GM18498 (cell line): ENCODE data around the gene BRSK1.

Source experiments
- ATAC-seq: cut with Tn5 transposase; IDR thresholded peaks from one replicate; pipeline ENCODE4 v1.9.1; 2021; ENCODE audit warnings: mild to moderate bottlenecking, moderate library complexity; ENCODE audit not compliant: unreplicated experiment

Gene BRSK1

DNA sequence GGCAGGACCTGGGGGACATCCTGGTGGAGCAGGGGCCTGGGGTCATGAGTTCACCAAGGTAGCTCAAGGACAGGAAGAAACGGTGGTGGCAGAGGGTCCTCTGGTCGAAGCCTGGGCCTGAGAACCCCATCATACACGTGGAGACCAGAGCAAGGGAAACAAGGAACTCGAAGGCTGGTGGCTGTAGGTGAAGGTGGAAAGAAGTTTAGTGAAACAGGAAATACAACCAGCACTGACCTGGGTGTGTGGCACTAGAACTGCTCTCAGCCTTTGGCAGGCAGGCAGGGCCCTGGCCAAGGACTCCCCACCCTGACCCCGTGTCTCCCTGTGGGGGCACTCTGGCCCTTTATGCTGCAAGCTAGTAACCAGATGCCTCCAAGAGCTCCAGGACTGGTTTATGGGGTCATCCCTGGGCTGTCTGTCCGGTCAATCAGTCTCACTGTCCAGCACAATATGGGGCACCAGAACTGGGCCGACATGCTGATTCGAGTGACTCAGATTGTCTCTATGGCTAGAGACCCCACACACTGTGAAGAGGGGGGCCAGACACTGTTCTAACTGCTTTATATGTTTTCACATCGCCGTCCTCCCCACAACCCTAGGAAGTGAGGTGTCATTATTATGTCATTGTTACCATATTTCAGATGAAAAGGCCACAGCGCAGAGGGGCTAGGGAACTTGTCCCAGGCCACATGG is 67.0 kb downstream of the BRSK1 start:
- no peak for ATAC-seq

DNA sequence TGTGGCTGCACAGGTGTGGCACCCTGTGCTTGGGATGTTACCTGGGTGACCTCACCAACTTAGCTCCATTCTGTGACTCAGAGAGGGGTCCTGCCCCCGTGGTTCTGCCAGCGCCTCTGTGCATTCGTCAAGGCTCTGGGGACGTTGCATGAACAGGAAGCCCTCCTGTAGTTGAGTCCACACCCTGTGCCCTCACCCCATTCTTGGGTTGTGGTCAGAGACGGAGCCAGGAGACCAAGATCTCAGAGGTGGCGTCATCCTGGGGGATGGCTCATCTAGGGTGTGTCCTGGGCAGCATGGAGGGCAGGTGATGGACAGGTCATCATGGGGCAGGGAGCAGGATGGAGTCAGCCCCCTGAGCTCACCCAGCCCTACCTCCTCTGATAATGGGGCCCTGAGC is 68.2 kb downstream of the BRSK1 start:
- no peak for ATAC-seq

DNA sequence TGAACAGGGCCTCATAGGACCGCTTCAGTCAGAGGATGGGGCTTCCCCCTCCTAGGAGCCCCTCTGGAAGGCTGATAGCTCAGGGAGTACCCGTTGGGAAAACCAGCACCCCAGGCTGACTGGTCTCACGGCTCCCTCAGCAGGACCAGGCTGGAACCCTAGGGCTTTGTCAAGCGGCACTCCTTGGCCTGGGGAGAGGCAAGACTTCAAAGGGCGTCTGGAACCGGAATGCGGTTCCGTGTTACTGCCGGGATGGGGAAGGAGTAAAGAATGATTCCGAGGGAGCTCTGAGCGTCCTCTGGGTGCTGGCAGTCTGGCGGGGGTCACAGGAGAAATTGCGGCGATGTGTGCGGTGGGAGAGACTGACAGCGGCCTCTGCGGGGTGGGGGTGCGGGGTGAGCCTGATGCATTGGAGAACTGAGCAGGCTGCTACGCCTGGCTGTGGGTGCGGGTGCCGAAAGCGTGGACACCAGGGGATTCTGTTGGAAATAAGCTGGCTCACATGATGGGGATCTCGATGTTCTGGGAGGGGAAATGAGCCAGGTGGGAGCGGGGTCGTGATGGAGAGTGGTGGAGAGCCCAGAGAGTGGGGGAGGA is 68.8 kb downstream of the BRSK1 start:
- ATAC-seq: no peak

DNA sequence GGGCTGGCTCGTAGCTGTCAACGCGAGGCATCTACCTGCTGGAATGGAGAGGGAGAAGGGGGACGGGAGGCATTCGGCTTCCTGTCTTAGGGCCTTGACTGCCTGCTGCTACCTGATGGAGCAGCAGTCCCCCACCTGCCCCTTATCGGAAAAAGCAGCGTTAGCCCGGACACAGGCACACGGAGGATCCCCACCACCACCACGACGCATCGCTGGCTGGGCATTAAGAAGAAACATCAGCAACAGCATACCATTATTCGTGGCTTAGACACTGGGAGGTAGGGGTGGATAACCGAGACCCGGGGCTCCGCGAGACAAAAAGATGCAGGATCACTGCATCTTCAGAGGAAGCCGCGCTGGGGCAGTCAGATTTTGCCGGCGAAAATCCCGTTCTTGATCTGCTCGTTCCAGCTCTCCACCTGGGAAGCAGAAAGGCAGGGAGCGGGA is 69.6 kb downstream of the BRSK1 start:
- ATAC-seq: no peak

DNA sequence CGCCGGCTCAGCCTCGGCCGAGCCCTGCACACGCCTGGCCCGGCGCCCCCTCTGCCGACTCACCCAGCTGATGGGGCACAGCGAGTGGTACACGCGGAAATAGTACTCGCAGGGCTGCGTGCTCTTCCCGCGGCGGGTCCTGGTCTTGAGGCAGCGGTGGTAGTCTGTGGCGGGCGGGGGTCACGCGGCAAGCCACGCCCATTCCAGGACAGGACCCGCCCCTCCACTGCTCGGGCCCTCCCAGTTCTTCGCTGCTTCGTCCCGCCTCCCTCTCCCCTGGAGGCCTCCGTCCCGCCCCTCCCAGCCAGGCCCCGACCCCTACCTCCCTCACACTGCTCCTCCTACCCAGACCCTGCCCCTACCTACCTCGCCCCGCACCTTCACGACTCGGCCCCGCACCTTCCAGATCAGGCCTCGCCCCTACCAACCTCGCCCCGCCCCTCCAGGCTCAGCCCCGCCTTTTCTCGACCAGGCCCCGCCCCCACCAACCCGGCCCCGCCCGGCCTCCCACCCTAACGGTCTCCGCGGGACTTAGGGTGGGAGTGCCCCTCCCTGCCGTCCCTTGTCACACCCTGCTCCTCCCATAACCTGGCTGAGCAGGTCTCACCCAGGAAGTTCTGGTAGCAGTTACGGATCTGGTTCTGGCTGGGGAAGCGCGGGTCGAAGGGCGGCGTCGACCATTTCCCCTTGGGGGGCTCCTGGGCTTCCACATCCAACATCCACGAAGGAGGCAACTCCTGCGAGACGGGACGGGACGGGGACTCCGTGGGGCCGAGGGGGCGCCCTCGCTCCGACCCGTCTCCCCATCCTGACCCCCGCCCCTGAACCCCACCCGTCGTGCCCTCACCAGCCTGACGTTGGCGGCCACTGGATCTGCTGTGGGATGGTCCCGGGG is 70.3 kb downstream of the BRSK1 start:
- ATAC-seq: no peak

DNA sequence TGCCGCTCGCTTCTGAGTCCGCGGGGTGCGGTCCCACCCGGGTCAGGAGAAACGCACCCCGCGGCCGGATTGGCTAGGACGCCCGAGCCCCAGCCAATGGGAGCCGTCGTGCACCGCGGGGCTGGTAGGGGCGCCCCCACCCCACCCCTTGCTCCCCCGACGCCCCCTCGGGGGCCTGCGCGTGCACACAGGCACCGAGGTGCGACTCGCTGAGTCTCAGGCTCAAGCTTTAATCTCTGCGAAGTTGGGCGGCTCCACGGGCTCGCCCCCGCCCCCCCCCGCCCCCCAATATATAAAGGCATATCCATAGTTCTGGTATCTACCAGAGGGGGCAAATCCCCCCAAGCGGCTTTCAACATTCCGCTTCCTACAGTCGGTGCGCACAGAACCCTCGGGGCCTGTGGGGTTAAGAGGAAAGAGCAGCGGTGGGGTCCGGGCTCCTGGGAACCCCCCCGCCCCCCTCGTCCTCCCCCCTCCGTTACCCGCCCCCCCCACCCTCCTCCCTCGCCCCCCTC is 71.0 kb downstream of the BRSK1 start, which contains the start of gene COX6B2:
Gene COX6B2, minus strand, starts transcription at position 22 of the 515 bp plus-strand sequence. CDS start 198 bp downstream, outside the sequence.
- no peak for ATAC-seq

DNA sequence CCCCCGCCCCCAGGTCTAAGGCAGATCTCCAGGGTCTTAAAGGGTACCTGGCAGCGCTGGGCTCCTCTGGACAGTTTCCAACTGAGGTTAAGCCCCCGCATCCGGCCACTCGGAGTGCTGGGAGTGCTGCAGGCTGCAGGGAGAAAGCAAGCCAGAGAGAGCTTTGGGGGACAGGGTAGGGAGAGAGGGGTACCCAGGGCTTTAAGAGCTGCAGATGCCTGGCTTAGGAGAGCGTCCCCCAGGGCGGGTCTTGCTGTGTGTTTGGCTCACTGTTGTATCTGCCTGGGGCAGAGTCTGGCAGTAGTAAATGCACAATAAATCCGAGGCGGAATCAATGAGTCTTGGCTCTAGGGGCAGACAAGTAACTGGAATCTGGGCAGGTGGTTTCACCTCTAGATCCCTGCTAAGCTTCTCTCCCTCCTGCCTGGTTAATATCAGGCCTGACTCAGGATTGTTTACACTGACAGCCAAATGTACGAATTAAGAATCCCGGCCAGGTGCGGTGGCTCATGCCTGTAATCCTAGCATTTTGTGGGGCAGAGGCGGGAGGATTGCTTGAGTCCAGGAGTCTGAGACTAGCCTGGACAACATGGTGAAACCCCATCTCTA is 71.5 kb downstream of the BRSK1 start:
- no peak for ATAC-seq

DNA sequence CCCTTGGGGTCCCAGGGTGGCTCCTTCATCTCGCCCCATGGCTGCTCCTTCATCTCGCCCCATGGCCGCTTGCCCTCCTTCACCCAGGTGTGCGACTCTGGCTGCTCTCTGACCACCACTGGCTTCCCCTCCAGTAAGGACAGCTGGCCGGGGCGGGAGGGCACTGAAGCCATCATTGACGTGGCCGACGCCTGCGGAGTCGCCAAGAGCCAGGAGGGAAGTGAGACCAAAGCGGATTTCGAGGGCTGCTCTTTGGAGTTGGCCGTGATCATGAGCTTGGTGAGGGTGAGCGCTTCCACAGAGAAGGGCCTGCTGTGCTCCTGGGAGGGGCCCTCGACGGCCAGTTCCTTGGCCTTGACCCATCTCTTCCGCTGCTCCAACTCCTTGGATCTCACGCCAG is 74.7 kb downstream of the BRSK1 start:
- ATAC-seq: no peak

DNA sequence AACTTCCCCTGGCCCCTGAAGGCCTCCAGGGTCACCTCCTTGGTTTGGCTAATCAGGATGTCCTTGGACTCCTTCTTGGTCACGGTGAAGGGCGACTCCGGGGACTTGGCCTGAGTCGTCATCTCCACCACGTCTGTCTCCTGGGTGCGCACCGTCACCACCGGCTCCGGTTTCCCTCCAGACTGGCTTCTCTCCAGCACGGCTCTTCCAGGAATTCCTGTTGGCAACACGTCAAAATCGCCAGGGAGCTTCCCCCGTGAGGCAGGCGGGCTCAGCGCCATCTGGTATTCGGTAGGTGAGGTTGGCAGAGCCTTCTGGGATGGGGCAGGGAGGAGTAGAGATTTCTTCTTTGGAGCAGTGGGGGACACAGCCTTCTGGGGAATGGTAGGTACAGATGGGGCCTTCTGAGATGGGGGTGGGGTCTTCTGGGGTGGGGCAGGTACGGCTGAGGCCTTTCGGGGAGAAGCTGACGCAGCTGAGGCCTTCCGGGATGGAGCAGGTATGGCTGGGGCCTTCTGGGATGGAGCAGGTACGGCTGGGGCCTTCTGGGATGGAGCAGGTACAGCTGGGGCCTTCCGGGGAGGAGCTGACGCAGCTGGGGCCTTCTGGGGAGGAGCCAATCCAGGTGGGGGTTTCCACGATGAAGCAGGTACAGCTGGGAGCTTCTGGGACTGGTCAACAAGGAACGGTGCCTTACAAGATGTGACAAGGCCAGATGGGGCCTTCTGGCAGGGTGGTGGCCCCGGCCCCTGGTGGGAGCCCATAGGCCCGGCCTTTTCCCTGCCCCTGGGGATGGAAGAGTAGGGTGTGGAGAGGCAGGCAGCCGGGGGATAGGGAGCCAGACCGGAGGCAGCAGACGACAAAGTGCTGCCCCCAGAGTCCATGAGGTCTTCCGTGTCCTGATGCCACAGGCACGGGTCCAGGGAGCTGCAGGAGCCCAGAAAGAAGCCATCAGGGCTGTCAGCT is 75.4 kb downstream of the BRSK1 start:
- no peak for ATAC-seq

DNA sequence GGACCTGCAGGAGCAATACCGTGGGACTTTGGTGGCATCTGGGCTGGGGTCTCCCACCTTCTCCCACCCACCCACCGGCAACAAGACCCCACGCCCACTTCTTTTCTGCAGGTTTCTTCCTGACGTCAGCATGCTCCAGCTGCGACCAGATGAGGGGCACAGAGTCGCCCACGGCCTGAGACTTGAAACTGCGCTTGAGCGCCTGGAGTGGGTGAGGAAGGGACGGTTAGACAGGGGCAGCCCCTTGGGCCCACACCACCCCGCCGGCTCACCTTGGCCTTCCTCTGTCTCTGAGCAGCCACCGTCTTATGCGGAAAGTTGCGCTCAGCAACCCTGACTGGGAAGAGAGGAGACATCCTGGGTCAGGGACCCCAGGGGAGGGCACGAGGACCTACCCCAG is 77.1 kb downstream of the BRSK1 start:
- no peak for ATAC-seq
